HCT116 (cell line): ENCODE data around the gene LOXHD1. TPM values are rescaled to one million over a fixed set of nuclear protein-coding genes. Genes with fewer than 3 reads are reported as not detected.

Experiments
- ATAC-seq: fragments of 200-7000 bp; cut with Tn5 transposase; 2 replicates; pipeline ENCODE4 v1.9.1; 2020; ENCODE audit warnings: mild to moderate bottlenecking, moderate library complexity
- BruUV-seq: library from RNA; stranded (reverse); fragments of 400-500 nt; replicated peaks from 2 replicates; lab custom pipeline; 2021; lab: Mats Ljungman, UMichigan
- CTCF ChIA-PET: fragments of 300-600 bp; sonication (Branson Sonifier 250); formaldehyde crosslinking; loops from one replicate; lab custom pipeline; 2021; ENCODE audit warnings: antibody characterized with exemption; lab: Charles Lee
- POLR2A ChIA-PET: fragments of 300-600, 350-600 bp; sonication (Branson Sonifier 250); formaldehyde crosslinking; loops from one replicate; lab custom pipeline; 2021; ENCODE audit warnings: antibody characterized with exemption; lab: Charles Lee
- RAD21 ChIA-PET, 2 experiments: fragments of 300-600 bp; sonication (Branson Sonifier 250); formaldehyde crosslinking; loops; one replicate each; lab custom pipeline; 2023; ENCODE audit warnings: low total read pairs in 2 of 2; ENCODE audit not compliant: uncharacterized antibody in 2 of 2, unreplicated experiment in 2 of 2, low non-redundant PET in 1 of 2; lab: Charles Lee
- DNase-seq: peaks from one replicate; pipeline ENCODE4 v3.0.0-alpha.2; 2010; ENCODE audit warnings: low read depth, low spot score
- H2AFZ ChIP-seq: fragments of 200-600 bp; shearing (Covaris generic), sonication (generic); 2 replicates; pipeline ENCODE4 v1.6.1; 2017; ENCODE audit warnings: low read depth, mixed run types, mixed read lengths, antibody characterized with exemption, low read length; ENCODE audit not compliant: poor library complexity, severe bottlenecking
- H3K27ac ChIP-seq: 2 replicates; pipeline ENCODE4 v1.5.1; 2012; ENCODE audit warnings: low read depth, low read length
- H3K27me3 ChIP-seq: fragments of 200-600 bp; sonication (generic); 2 replicates; pipeline ENCODE4 v1.6.1; 2016; ENCODE audit warnings: mixed run types, low read length, mixed read lengths; ENCODE audit not compliant: insufficient read depth
- H3K36me3 ChIP-seq, 2 experiments: fragments of 200-500 bp in 1 of 2; fragments of 200-600 bp in 1 of 2; sonication (Bioruptor generic) in 1 of 2; sonication (generic) in 1 of 2; 2 replicates each; pipeline versions ENCODE4 v1.5.1 to v1.6.1; 2014 to 2016; ENCODE audit warnings: low read length in 2 of 2, inconsistent platforms in 1 of 2, mixed read lengths in 1 of 2, mixed run types in 1 of 2; ENCODE audit not compliant: insufficient read depth in 2 of 2, control insufficient read depth in 1 of 2
- H3K4me1 ChIP-seq, 2 experiments: fragments of 200-600 bp in 1 of 2; sonication (generic) in 1 of 2; 2 replicates each; pipeline versions ENCODE4 v1.5.1 to v1.6.1; 2012 to 2017; ENCODE audit warnings: low read length in 2 of 2, inconsistent platforms in 1 of 2, mild to moderate bottlenecking in 1 of 2, mixed read lengths in 1 of 2, mixed run types in 1 of 2, moderate library complexity in 1 of 2; ENCODE audit not compliant: insufficient read depth in 2 of 2, control insufficient read depth in 1 of 2
- H3K4me2 ChIP-seq: fragments of 200-600 bp; sonication (generic); 2 replicates; pipeline ENCODE4 v1.6.1; 2017; ENCODE audit warnings: mixed run types, low read length, mixed read lengths
- H3K4me3 ChIP-seq, 2 experiments: fragments of 200-600 bp in 1 of 2; sonication (generic) in 1 of 2; replicated peaks in 1 of 2; 2 replicates each; pipeline ENCODE4 v1.5.1; 2011 to 2016; ENCODE audit warnings: low read length in 2 of 2, control low read depth in 1 of 2, low read depth in 1 of 2, mild to moderate bottlenecking in 1 of 2, mixed read lengths in 1 of 2, mixed run types in 1 of 2
- H3K79me2 ChIP-seq: fragments of 200-600 bp; sonication (generic); 2 replicates; pipeline ENCODE4 v1.6.1; 2017; ENCODE audit warnings: mild to moderate bottlenecking, mixed run types, low read length, moderate library complexity, mixed read lengths; ENCODE audit not compliant: insufficient read depth
- H3K9ac ChIP-seq: fragments of 200-600 bp; sonication (generic); 2 replicates; pipeline ENCODE4 v1.6.1; 2016; ENCODE audit warnings: low read length, mixed read lengths
- H3K9me2 ChIP-seq: fragments of 200-600 bp; sonication (generic), shearing (Covaris generic); 2 replicates; pipeline ENCODE4 v1.6.1; 2017; ENCODE audit warnings: mixed run types, mild to moderate bottlenecking, moderate library complexity; ENCODE audit not compliant: insufficient read depth
- H3K9me3 ChIP-seq, 2 experiments: fragments of 200-500 bp in 1 of 2; fragments of 200-600 bp in 1 of 2; sonication (Bioruptor generic) in 1 of 2; sonication (generic) in 1 of 2; 2 replicates each; pipeline ENCODE4 v1.6.1; 2014 to 2017; ENCODE audit warnings: low read length in 2 of 2, mixed read lengths in 2 of 2, inconsistent platforms in 1 of 2, low read depth in 1 of 2, mild to moderate bottlenecking in 1 of 2, mixed run types in 1 of 2, moderate library complexity in 1 of 2; ENCODE audit not compliant: control insufficient read depth in 1 of 2, insufficient read depth in 1 of 2
- H4K20me1 ChIP-seq: fragments of 200-600 bp; sonication (generic), shearing (Covaris generic); 2 replicates; pipeline ENCODE4 v1.6.1; 2017; ENCODE audit warnings: mixed run types, mild to moderate bottlenecking, moderate library complexity; ENCODE audit not compliant: insufficient read depth
- POLR2AphosphoS5 ChIP-seq: IDR thresholded peaks from 2 replicates; pipeline ENCODE4 v1.6.1; 2011; ENCODE audit warnings: mild to moderate bottlenecking, low read depth, low read length, moderate library complexity
- RAD21 ChIP-seq: IDR thresholded peaks from 2 replicates; pipeline ENCODE4 v1.6.1; 2012; ENCODE audit warnings: low read depth, mild to moderate bottlenecking
- REST ChIP-seq: IDR thresholded peaks from 2 replicates; pipeline ENCODE4 v1.6.1; 2012; ENCODE audit warnings: low read depth
- SIN3A ChIP-seq: IDR thresholded peaks from 2 replicates; pipeline ENCODE4 v1.6.1; 2012; ENCODE audit warnings: low read depth
- SP1 ChIP-seq: IDR thresholded peaks from 2 replicates; pipeline ENCODE4 v1.6.1; 2012; ENCODE audit warnings: low read depth
- YY1 ChIP-seq: IDR thresholded peaks from 2 replicates; pipeline ENCODE4 v1.6.1; 2011; ENCODE audit warnings: low read length, low read depth, moderate library complexity, mild to moderate bottlenecking; ENCODE audit not compliant: insufficient replicate concordance; ENCODE audit errors: extremely low read depth
- ZFX ChIP-seq: fragments of 450-650 bp; IDR thresholded peaks from 2 replicates; pipeline ENCODE4 v1.6.1; 2017
- intact Hi-C: fragments of 100-400 bp; cut with micrococcal nuclease; formaldehyde crosslinking; loops from 2 replicates; pipeline ENCODE4 v1.10.0; 2022
- total RNA-seq: library from RNA; stranded (reverse); gene quantifications from one replicate; pipeline ENCODE4 v1.2.1, GENCODE V29; 2021; ENCODE audit not compliant: unreplicated experiment

The LOXHD1 gene
- total RNA-seq, 1 experiment from 2014 or later = not detected

GRCh38 chr18:46573156-46573555 lies 83.9 kb downstream of the LOXHD1 start (continued):
- TF ChIP-seq POLR2AphosphoS5 = no peak
- TF ChIP-seq RAD21 = no peak

GRCh38 chr18:46571756-46572155 lies 85.3 kb downstream of the LOXHD1 start:
- ChIA-PET POLR2A (no interaction called here), CTCF (no interaction called here)
- H2AFZ ChIP-seq = no peak overlapping the region

More at GRCh38 chr18:46571756-46572155, 85.3 kb downstream of the LOXHD1 start:
- Histone ChIP-seq H3K9ac (no peak overlapping the region), H3K9me3 (no peaks in the 10 kb centered on the region), H3K4me2 (no peak overlapping the region), H4K20me1 (no peaks in the 10 kb centered on the region), H3K27ac (no peak overlapping the region), H3K4me1 (no peaks in the 10 kb centered on the region), H3K4me3 (no peak overlapping the region), H3K9me2 (no peaks in the 10 kb centered on the region), H3K36me3 (no peaks in the 10 kb centered on the region), H3K79me2 (no peaks in the 10 kb centered on the region), H3K27me3 (peaks cover 26% of the 10 kb centered on the region)
- no peak for TF ChIP-seq SIN3A
- no peak for TF ChIP-seq REST
- no peak for TF ChIP-seq YY1
- no peak for TF ChIP-seq ZFX
- TF ChIP-seq SP1 = no peak
- BruUV-seq = no TSS peak
- DNase-seq (no peak), ATAC-seq (no peak)
- intact Hi-C loops = no loop called here
- RAD21 ChIA-PET = no interaction called here
